G401 (cell line): ENCODE data around the gene TDRD3. TPM values are rescaled to one million over a fixed set of nuclear protein-coding genes. Genes with fewer than 3 reads are reported as not detected.

Source experiments
- DNase-seq: peaks from one replicate; pipeline ENCODE4 v3.0.0-alpha.2; 2015; ENCODE audit warnings: low spot score
- in situ Hi-C: cut with HindIII; loops from 2 replicates; pipeline ENCODE4 v1.10.0; 2016; ENCODE audit warnings: low sequenced_read_pairs, mixed read lengths
- total RNA-seq: library from RNA; depleted of rRNA; stranded (reverse); fragments of >200 nt; shearing (Covaris generic); gene quantifications from 2 replicates; pipeline ENCODE4 v1.2.3, GENCODE V29; 2014

Gene TDRD3
- total RNA-seq, 1 experiment from 2014 or later = 8.5 TPM

DNA sequence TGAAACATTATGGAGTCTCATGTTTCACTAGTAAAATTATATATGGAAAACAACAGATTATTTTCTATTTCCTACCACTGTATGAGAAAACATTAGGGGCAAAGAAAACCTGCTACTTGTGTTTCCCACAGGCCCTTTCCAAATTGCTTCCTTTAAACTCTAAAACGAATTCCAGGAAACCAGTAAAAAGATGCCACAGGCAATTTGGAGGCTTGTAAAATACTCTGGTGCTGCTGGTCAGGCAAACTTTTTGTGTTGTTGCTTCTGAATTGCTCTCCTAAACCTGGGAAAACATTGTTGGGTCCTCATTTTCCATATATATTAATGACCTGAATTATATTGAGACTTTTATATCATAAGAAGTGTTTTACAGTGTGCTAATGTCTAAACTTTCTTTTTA is 141.5 kb downstream of the TDRD3 start:
- DNase-seq = no peak
- in situ Hi-C loops = no loop called here

DNA sequence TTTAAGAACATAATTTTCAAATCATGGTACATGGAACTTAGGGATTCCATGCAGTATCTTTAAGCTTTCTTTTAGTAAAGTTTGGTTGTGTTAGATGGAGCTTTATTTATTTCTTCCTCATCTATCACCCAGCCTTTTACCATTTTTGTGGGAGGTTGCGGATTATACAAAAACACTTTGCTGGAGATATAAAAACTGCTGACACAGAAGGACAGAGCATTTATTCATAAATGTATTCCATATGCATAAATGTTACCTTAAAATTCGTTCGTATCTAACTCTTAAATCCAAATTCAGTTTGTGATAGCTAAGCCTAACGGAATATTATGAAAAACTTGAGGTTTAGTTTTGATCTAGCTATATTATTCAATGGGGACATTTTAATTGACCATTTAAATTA is 143.3 kb downstream of the TDRD3 start:
- in situ Hi-C loops = no loop called here
- DNase-seq = no peak

DNA sequence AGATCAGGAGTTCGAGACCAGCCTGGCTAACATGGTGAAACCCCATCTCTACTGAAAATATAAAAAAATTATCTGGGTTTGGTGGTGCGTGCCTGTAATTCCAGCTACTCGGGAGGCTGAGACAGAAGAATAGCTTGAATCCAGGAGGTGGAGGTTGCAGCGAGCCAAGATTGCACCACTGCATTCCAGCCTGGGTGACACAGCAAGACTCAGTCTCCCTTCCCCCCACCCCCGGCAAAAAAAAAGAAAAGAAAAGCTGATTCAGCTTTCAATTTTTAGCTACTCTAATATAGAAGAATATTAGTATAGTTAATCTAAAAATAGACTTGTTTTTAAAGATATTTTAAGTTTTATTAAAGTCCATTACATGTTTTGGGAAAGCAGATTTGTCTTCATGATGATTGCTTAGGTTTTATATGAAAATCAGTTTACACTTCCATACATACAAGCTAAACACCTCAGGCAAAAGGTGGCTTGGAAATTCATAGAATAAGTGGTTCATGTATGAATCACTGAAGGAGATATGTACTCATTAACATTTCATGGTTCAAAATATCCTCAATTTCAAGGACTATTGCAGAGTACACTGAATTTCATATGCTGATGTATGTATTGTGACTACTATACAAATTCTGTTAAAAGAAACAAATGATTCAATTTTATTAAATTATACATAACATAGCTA is 165.2 kb downstream of the TDRD3 start:
- in situ Hi-C loops = no loop called here
- DNase-seq = no peak

DNA sequence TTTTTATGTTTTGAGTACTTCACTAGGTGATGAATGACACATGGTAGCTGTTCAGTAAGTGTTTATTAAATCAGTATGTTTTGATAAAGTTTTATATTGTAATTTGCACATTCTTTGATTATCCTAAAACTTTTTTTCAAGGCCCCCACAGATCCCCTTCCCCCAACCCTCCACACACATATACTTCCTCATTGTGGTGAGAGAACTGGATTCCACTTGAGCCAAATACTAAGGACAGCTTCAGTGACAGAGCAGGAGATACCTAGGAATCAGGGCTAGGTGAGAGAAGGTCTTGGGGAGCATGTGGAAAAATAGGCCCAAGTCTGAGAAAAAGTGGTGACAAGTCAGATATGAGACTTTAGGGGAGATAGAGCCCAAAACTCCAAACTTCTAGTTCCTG is 174.6 kb downstream of the TDRD3 start:
- in situ Hi-C loops = no loop called here
- no peak for DNase-seq

DNA sequence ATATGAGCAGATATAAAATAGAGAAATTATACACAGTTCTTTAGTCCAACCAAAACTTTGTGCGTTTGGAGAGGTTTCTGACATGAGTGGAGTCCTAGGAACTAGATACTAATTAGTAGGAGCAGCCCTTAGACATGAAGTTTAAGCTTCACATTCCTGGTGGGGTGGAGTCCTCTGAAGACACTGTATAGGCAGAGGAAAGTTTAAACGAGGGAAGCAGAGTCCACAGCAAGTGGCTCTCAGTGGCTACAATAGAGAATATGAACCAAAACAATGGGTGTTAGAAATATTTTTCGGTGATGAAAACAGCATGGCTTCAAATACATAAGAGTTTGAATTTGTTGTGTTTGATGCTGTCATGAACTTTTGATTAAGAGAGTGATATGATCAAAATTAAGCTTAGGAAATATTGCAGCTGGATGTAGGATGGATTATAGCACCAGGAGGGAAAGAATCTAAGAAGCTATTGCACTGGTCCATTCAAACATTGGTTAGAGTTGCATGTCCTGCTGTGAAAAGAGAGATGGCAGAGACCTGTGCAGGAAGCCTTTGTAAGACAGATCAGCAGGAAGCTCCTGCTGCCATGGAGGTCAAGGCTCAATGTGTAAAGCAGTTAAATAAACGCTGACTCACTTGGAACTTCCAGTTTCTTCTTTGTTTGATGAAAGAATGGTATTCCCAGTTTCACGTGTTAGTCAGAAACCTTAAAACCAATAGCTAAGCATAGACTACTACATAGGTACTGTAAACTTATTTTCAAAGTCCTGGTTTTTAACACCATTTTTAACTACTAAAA is 175.2 kb downstream of the TDRD3 start:
- in situ Hi-C loops = no loop called here
- DNase-seq = no peak

DNA sequence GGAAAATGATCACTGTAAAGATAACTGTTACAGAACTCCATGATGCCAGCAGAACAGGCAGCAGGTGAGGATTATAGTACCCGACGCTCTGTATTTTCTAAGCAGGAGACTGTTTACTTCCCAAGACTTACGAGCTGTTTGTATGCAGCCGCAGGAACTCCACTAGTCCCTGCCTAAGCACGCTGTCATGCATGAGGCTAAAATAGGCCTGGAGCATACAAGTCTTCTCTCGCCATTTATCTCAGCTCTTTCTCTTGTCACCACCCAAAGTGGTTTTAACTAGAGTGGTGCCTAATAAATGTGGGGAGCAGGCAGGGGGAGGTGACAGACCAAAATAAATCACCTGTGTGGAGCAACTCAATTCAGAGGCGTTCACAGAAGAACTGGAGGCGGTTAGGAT is 175.8 kb downstream of the TDRD3 start:
- DNase-seq = no peak
- in situ Hi-C loops = no loop called here

DNA sequence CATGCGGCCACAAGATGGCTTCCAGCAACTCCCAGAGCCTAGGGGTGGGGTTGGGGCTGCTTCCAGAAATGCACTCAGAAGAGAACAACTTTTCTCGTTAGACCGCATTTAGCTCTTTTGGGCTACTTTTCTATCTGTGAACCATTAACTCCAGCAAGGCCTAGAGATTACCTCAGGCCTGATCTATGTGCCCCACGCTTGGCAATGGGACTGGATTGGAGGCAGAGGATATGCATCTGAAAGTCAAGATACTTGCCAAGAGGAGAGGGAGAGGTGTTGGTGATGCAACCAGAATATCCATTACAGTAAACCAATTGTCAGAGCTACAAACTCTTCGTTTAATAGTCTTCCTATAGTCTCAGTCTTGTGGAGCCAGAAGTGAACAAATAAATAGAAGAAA is 177.7 kb downstream of the TDRD3 start:
- in situ Hi-C loops = no loop called here
- DNase-seq = no peak

DNA sequence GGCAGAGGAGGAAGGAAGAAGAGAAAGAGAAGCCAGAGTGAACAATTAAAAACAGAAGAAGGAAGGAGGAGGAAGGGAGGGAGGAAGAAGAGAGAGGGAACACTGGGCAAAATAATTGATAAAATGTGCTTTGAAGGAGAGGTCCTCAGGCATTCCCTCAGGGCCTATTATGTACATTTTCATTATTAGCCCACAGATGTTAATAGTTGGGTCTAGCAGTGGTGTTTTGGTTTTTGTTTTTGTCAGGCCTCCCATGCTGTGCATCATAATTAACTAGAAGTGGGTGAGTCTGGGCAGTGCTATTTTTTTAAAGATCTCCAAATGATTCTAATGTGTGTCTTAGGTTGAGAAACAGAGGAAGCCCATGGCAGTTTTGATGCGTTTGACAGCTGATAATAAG is 178.1 kb downstream of the TDRD3 start:
- DNase-seq = no peak
- in situ Hi-C loops = no loop called here

DNA sequence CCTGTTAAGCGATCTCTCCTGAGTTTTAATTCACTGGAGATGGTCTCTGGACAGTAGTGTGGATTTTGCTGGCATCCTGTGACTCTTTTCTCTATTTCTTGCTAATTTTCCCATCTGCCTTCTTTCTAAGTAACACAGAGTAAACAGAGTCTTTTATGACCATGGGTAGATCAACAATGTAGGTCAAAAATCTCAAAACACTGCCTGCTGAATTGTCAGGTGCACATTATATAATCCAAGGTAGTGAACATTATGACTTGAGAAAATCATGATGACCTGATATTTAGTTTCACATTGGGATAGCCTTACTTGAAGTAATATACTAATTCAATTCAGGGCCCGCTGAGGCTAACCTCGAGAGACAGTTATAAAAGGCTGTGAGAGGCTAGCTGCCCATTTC is 180.7 kb downstream of the TDRD3 start:
- in situ Hi-C loops = no loop called here
- DNase-seq = no peak

DNA sequence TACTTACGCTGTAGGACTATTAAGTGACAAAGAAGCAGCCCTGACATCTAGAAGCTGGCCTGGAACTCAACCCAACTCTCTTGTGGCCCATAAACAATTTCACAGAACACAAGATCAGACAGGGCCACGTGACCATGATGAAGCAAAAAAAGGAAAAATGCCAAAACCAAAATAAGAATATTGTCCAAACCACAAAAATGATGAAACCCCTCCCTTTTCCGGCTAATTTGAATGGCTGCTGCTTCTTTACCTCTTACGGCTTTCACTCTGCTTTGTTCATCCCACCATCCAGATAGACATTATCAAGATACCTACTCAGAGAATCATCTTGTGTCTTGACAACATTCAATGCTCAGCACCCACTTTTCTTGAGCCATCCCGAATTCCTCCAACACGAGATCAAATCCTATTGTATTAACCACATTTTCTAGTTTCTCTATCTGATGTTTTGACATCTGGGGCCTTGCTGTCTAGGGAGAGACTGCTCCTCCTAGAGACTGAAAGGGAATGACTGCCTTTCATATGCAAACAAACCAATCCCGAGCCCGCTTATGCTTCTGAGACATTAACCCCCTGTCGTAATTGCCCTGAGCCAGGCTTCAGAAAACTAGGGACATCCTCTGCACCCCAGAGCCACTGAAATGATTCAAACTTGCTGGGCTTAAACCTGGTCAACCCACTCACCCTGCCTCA is 186.3 kb downstream of the TDRD3 start:
- DNase-seq = no peak

DNA sequence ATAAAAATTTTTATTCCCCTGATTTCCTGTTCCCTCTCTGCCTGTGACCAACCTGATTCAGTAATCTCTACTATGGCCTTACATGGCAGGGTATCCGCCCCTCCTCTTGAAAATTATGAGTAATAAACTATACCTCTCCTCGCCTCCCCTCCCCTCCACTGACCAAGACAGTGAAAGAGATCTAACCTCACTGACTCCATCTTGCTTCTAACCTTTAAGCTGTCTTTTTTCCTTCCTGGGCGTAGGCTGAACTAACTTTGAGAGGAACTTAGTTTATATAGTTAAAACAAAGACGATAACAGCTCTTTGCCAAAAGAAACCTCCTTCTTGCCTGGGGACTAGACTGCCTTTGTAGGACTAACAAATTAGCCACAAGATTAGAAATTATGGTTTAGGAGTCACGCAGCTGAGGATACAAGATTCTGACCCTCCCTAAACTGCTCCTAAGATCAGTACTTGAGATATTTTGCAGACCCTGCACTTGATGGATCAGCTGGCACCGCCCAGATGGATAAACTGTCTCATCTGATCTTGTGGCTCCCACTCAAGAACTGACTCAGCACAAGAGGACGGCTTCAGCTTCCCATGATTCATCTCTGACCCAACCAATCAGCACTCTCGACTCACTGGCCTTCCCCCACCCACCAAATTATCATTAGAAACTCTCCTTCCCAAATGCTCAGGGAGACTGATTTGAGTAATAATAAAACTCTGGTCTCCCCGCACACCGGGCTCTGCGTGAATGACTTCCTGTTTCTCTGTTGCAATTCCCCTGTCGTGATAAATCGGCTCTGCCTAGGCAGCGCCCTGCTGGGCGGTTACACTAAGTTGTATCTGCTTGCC is 187.1 kb downstream of the TDRD3 start:
- in situ Hi-C loops = no loop called here
- no peak for DNase-seq

More for the DNA sequence above, 186.3 kb downstream of the TDRD3 start:
- in situ Hi-C loops = no loop called here

DNA sequence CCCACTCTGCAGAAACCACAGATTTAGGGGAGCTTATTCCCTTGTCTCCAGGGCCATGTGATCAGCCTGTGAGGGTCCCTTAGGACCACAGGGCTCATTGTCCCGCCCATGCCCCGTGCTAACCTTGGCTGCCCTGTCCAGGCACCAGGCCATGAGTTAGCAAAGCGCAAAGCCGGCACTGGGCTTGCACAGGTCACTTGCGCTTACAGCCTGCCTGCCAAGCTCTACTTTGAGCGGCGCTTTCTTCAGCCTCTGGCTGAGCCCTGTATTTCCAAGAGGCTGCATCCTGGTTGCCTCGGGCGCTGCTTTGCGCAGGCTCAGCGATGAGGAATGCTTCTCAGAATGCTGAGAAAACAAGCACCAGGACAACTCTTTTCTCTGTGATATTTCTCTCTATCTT is 188.0 kb downstream of the TDRD3 start:
- in situ Hi-C loops = no loop called here
- no peak for DNase-seq

DNA sequence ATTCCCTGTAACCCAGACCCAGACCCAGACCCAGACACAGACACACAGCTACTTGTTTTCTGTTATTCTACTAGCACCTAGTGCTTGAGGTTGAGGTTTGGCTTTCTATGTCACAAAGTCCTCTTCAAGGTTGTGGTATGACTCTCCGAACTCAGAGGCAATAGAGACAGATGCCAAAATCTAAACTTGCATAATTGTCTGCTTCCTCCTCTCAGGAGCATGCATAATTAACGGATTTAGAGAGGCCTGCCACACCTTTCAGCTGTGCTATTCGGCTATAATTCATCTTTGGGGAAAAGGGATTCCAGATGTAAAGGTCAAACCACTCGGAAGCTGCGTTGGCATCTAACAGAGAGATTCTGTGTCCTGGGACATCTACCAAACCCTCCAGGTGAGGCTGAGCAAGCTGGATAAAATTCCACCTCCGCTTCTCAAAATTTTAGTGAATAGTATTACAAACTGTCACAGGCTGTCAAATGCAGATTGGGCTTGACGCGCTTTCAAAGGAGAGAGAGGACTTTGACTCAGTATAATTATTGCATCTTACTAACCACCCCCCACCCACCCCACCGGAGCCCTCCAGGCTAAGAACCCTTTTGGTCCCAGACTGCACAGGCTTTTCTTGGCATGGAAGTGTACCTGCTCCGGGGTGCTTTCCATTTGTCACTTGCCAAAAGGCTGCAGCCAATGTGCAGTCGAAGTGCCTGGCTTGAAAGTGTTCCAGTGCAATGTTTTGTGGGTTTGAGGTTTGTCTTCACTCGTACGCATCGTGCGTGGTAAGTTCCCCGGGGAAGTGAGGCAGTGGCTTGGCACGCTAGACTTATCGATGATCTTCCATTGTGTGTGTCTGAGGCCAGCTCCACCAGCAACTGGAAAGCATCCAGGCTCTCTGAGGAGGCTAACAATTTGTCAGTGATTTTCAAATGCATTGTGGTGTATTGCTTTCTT is 194.1 kb downstream of the TDRD3 start:
- in situ Hi-C loops = no loop called here

DNA sequence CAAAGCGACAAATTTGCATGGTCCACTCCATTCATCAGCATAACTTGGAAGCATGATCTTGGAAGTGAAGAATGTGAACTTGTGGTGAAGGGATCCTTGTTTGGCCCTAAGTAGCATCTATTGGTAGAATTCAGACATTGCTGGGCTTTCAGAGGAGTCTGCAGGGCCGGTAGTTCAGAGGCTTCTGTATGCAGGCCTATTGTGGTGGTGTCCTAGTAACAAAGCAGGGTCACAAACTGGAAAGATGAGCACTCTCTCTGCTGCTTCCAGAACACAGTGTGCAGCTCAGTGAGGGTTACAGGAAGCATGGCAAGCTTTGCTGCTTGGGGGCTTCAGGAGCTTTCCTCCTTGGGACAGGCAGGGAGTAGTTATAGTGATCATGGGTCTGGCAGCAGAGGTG is 206.0 kb downstream of the TDRD3 start:
- in situ Hi-C loops = no loop called here
- DNase-seq = no peak

More for the DNA sequence above, 194.1 kb downstream of the TDRD3 start:
- DNase-seq = no peak

DNA sequence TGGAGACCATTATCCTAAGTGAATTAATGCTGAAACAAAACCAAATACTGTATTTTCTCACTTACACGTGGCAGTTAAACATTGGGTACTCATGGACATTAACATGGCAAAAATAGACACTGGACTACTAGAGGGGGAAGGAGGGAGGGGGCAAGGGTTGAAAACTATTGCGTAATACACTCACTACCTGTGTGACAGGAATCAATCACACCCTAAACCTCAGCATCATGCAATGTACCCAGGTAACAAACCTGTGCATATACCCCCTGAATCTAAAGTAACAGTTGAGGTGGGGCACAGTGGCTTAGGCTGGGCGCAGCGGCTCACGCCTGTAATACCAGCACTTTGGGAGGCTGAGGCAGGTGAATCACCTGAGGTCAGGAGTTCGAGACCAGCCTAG is 207.0 kb downstream of the TDRD3 start:
- DNase-seq = no peak
- in situ Hi-C loops = no loop called here

DNA sequence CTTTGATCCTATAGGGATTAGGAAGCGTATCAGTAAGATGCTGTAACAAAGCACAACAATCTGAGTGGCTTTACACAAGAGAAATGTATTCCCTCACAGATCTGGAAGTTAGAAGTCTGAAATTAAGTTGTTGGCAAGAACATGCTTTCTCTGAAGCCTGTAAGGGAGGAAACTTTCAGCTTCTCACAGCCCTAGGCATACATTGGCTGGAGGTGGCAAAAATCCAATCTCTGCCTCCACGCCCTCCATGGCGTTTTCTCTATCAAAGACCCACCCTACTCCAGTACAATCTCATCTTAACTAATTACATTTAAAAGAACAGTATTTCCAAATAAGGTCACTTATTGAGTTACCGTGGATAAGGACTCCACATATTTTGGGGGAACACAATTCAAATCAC is 211.9 kb downstream of the TDRD3 start:
- no peak for DNase-seq
- in situ Hi-C loops = no loop called here

DNA sequence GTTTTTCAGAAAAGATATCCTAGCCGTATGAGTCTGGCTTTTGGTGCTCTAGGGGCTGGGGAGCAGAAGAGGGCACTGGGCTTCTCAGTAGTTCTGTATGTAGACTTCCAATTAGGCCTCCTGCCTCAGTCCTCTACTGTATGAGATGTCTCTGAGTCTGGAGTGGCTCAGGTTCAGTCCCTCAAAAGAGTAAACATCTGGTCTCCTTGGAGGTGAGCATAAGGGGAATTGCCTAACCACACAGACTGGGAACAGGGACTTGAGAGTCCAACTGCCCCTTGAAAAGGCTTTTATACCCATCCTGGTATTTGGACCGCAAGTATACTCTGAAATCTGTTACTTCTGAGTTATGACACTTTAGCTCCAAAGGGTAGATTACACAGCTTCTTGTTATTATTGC is 214.5 kb downstream of the TDRD3 start:
- no peak for DNase-seq
- in situ Hi-C loops = no loop called here

DNA sequence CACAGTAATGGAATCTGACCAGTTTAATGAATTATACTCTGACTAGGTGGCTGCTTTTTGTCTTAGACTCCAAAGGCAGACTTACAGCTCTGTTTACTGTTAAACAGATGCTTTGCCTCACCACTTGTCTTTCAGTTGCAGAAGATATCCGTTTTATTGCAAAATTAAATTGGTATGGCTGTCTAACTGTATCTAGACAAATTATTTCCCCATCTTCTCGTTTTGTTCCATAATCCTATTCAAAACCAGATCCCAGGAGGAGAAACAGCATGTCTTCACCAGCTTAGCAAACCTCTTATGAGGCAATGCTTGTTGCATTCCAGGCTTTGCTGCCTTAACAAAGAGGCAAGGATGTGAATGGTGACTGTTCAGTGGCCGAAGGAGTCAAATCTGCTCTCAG is 215.6 kb downstream of the TDRD3 start:
- in situ Hi-C loops = no loop called here
- no peak for DNase-seq
